ENCODE results near the gene ATAD3C. TPM values are rescaled to one million over a fixed set of nuclear protein-coding genes. Genes with fewer than 3 reads are reported as not detected.
"Not testable (repeated sequence)": the region's sequence is repeated elsewhere in the genome, so short reads cannot be mapped to it uniquely, and the experiment has no call there.

ATAD3C gene
- total and polyA plus RNA-seq, 12 donors: 0.11 to 2.2 (median 0.78) TPM

DNA sequence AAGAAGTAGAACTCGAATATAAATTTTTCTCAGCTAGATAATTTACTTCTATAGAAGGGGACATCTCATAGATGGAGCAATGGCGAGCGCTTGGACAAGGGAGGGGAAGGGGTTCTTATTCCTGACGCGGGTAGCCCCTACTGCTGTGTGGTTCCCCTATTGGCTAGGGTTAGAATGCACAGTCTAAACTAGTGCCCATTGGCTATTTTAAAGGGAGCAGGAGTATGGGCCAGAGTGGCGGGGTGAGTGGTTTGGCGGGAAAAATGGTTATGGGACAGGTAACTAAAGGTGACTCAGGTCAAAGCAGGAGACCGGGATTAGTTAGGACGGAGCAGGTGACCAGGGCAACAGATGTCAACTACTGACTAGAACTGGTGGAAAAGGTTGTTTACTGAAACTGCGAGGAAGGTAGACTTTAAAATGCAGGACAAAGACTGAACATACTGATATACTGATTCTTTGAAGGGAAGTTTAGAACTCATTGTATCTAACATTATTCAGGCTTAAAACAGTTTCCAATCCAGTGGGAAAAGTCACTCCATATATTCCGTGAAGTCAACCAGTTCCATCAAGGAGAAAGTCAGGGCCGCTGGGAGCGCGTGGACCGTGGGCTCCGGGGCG, 61.5 kb downstream of the ATAD3C start:
- H3K36me3 ChIP-seq: peaks cover 0 to 7% (median 0%) of the 10 kb centered on the region in 9 donors
- 12 to 17% methylated on average over 17 of the region's 17 CpGs for WGBS, 2 donors
- intact Hi-C loops (cut with DNase I): no loop called here

GRCh38 chr1:1511533-1512285, 62.2 kb downstream of the ATAD3C start, which contains the start of gene ATAD3A:
TSS of gene ATAD3A (plus strand) at chr1:1512162. CDS start at chr1:1512269, 107 bp downstream.
- Histone ChIP-seq H3K9me3 (no peaks in the 10 kb centered on the region), H3K4me3 (peak within 1 kb of the TSS; percentile 59 to 96 (median 83)), H3K27me3 (no peaks in the 10 kb centered on the region), H3K4me1 (peaks cover 5 to 22% (median 9%) of the 10 kb centered on the region in 9 donors), H3K27ac (peak within 1 kb of the TSS; percentile 74 to 96 (median 90)), H3K36me3 (peaks cover 0 to 13% (median 0%) of the 10 kb centered on the region in 9 donors)
- DNase-seq: peak; percentile 98 to 99
- intact Hi-C loops (cut with DNase I): no loop called here
- TF ChIP-seq CTCF (IDR thresholded peaks at IDR 0.05): no peak
- whole genome bisulfite sequencing, 2 donors: 0% methylated on average over 94 to 99 of the region's 99 CpGs
- ATAC-seq: peak; percentile 94 to 99 (median 98)

More for the DNA sequence above, 61.5 kb downstream of the ATAD3C start:
- ATAC-seq (no peak), DNase-seq (no peak)
- H3K27ac ChIP-seq: peak overlapping the region; percentile 74 to 96 (median 90)
- no peaks in the 10 kb centered on the region for H3K9me3 ChIP-seq
- peaks cover 5 to 26% (median 10%) of the 10 kb centered on the region in 9 donors for H3K4me1 ChIP-seq
- no peaks in the 10 kb centered on the region for H3K27me3 ChIP-seq
- TF ChIP-seq CTCF (IDR thresholded peaks at IDR 0.05): no peak
- H3K4me3 ChIP-seq: peak overlapping the region; percentile 59 to 96 (median 83)

GRCh38 chr1:1512425-1512824, 62.9 kb downstream of the ATAD3C start:
- DNase-seq; H3K9me3 ChIP-seq; H3K27me3 ChIP-seq; ATAC-seq; intact Hi-C loops (cut with DNase I): not testable (repeated sequence)
- peaks cover 5 to 22% (median 9%) of the 10 kb centered on the region in 9 donors for H3K4me1 ChIP-seq
- H3K27ac ChIP-seq: peak overlapping the region in 7 of 10 donors; percentile 17 to 96 (median 91)
- 0% methylated on average over 22 to 43 of the region's 52 CpGs for WGBS, 2 donors
- peaks cover 0 to 17% (median 0%) of the 10 kb centered on the region in 9 donors for H3K36me3 ChIP-seq
- H3K4me3 ChIP-seq: peak overlapping the region; percentile 41 to 96 (median 83)

- ATAC-seq; H3K27ac ChIP-seq; DNase-seq; H3K27me3 ChIP-seq; H3K9me3 ChIP-seq; intact Hi-C loops (cut with DNase I); H3K4me3 ChIP-seq: not testable (repeated sequence)
- WGBS, 2 donors: 84 to 86% methylated on average over 12 to 17 of the region's 18 CpGs
- Histone ChIP-seq H3K36me3 (peaks cover 0 to 27% (median 0%) of the 10 kb centered on the region in 9 donors), H3K4me1 (peaks cover 5 to 18% (median 7%) of the 10 kb centered on the region in 9 donors)
These were observed 64.2 kb downstream of the ATAD3C start for GRCh38 chr1:1513675-1514074.

- H3K27me3 ChIP-seq; DNase-seq; H3K27ac ChIP-seq; ATAC-seq; intact Hi-C loops (cut with DNase I); H3K4me3 ChIP-seq; H3K9me3 ChIP-seq: not testable (repeated sequence)
- WGBS, 2 donors: 80% methylated on average over 14 of the region's 16 CpGs
- H3K4me1 ChIP-seq: peaks cover 5 to 14% (median 7%) of the 10 kb centered on the region in 9 donors
- peaks cover 0 to 31% (median 0%) of the 10 kb centered on the region in 9 donors for H3K36me3 ChIP-seq
These were observed 64.9 kb downstream of the ATAD3C start for GRCh38 chr1:1514376-1514775.

DNA sequence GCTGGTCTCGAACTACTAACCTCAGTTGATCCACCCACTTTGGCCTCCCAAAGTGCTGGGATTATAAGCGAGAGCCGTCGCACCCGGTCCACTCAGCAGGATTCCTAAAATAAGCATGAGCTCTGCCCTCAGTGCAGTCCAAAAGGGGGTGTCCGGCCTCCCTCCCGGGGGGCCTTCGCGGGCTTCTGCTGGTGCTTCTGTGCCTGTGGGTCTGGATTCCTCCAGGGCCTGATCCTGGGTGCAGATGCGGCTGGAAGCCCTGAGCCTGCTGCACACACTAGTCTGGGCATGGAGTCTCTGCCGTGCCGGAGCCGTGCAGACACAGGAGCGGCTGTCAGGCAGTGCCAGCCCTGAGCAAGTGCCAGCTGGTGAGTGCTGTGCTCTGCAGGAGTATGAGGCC, 67.4 kb downstream of the ATAD3C start:
- H3K9me3 ChIP-seq; intact Hi-C loops (cut with DNase I); H3K27ac ChIP-seq; H3K4me3 ChIP-seq; H3K27me3 ChIP-seq; ATAC-seq; DNase-seq; H3K4me1 ChIP-seq: not testable (repeated sequence)
- 93 to 96% methylated on average over 14 of the region's 14 CpGs for WGBS, 2 donors
- peaks cover 0 to 53% (median 12%) of the 10 kb centered on the region in 9 donors for H3K36me3 ChIP-seq
